Measurements from ENCODE around the gene FUT3.
"Not testable (repeated sequence)": the region's sequence is repeated elsewhere in the genome, so short reads cannot be mapped to it uniquely, and the experiment has no call there.

DNA sequence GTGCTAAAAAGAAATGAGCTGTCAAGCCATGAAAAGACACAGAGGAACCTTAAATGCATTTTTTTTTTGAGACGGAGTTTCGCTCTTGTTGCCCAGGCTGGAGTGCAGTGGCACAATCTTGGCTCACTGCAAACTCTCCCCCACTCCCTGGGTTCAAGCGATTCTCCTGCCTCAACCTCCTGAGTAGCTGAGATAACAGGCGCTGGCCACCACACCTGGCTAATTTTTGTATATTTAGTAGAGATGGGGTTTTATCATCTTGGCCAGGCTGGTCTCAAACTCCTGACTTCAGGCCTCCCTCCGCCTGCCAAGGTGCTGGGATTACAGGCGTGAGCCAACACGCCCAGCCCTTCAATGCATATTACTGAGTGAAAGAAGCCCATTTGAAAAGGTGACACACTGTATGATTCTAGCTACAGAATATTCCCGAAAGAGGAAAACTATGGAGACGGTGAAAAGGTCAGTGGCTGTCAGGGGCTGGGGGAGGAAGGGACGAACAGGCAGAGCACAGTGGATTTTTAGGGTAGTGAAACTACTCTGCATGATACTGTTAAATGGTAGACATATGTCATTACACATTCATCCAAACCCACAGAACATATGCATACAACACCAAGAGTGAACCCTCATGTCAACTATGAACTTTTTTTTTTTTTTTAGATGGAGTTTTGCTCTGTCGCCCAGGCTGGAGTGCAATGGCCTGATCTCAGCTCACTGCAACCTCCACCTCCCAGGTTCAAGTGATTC is 33.0 kb upstream of the FUT3 start:
- TF ChIP-seq, protein P1, sequence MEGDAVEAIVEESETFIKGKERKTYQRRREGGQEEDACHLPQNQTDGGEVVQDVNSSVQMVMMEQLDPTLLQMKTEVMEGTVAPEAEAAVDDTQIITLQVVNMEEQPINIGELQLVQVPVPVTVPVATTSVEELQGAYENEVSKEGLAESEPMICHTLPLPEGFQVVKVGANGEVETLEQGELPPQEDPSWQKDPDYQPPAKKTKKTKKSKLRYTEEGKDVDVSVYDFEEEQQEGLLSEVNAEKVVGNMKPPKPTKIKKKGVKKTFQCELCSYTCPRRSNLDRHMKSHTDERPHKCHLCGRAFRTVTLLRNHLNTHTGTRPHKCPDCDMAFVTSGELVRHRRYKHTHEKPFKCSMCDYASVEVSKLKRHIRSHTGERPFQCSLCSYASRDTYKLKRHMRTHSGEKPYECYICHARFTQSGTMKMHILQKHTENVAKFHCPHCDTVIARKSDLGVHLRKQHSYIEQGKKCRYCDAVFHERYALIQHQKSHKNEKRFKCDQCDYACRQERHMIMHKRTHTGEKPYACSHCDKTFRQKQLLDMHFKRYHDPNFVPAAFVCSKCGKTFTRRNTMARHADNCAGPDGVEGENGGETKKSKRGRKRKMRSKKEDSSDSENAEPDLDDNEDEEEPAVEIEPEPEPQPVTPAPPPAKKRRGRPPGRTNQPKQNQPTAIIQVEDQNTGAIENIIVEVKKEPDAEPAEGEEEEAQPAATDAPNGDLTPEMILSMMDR (IDR thresholded peaks at IDR 0.05; ENCODE audit: control extremely low read depth in 1 of 3, insufficient read depth in 1 of 3, low read depth in 1 of 3, low read length in 3 of 3), result not testable (repeated sequence)
- TF ChIP-seq POLR2A (IDR thresholded peaks at IDR 0.05; ENCODE audit: control extremely low read depth in 1 of 2, low read depth in 2 of 2, low read length in 2 of 2); ZNF274 (IDR thresholded peaks at IDR 0.05; ENCODE audit: borderline replicate concordance, extremely low read depth, low read length); GTF2F1 (IDR thresholded peaks at IDR 0.05; ENCODE audit: borderline replicate concordance, low read depth, low read length); RFX5 (IDR thresholded peaks at IDR 0.05; ENCODE audit: borderline replicate concordance, low read depth, low read length): not testable (repeated sequence)
- TF ChIP-seq, protein P2, sequence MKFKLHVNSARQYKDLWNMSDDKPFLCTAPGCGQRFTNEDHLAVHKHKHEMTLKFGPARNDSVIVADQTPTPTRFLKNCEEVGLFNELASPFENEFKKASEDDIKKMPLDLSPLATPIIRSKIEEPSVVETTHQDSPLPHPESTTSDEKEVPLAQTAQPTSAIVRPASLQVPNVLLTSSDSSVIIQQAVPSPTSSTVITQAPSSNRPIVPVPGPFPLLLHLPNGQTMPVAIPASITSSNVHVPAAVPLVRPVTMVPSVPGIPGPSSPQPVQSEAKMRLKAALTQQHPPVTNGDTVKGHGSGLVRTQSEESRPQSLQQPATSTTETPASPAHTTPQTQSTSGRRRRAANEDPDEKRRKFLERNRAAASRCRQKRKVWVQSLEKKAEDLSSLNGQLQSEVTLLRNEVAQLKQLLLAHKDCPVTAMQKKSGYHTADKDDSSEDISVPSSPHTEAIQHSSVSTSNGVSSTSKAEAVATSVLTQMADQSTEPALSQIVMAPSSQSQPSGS (IDR thresholded peaks at IDR 0.05; ENCODE audit: low read length), result not testable (repeated sequence)
- TF ChIP-seq, protein P3, sequence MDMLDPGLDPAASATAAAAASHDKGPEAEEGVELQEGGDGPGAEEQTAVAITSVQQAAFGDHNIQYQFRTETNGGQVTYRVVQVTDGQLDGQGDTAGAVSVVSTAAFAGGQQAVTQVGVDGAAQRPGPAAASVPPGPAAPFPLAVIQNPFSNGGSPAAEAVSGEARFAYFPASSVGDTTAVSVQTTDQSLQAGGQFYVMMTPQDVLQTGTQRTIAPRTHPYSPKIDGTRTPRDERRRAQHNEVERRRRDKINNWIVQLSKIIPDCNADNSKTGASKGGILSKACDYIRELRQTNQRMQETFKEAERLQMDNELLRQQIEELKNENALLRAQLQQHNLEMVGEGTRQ (IDR thresholded peaks at IDR 0.05; ENCODE audit: low read length), result not testable (repeated sequence)

Data from H1 (cell line).